Psoas muscle (tissue), 8 donors: ENCODE results near the gene GRIP2. TPM values are rescaled to one million over a fixed set of nuclear protein-coding genes. Genes with fewer than 3 reads are reported as not detected.

ENCODE experiments used
- ATAC-seq, 4 donors: fragments of 200-7000 bp; cut with Tn5 transposase; one replicate each; pipeline ENCODE4 v1.9.1; 2020; ENCODE audit warnings: moderate library complexity in 3 of 4, mild to moderate bottlenecking in 2 of 4
- DNase-seq, 2 donors: peaks; one replicate each; pipeline ENCODE4 v3.0.0-alpha.2; 2020
- H3K27ac ChIP-seq: fragments of 200-600 bp; one replicate; pipeline ENCODE4 v1.8.0; 2022
- H3K27me3 ChIP-seq, 3 donors: fragments of 200-600 bp in 1 of 3; one replicate each; pipeline versions ENCODE4 v1.6.1 to v1.8.0; 2013 to 2022; ENCODE audit warnings: low read length in 2 of 3, mild to moderate bottlenecking in 2 of 3, moderate library complexity in 1 of 3; ENCODE audit not compliant: insufficient read depth in 3 of 3
- H3K36me3 ChIP-seq, 2 donors: fragments of 200-600 bp in 1 of 2; one replicate each; pipeline versions ENCODE4 v1.6.1 to v1.8.0; 2013 to 2022; ENCODE audit warnings: low read depth in 1 of 2, mild to moderate bottlenecking in 1 of 2, moderate library complexity in 1 of 2; ENCODE audit not compliant: insufficient read depth in 1 of 2
- H3K4me1 ChIP-seq: fragments of 200-600 bp; one replicate; pipeline ENCODE4 v1.8.0; 2022
- H3K4me3 ChIP-seq: fragments of 200-600 bp; one replicate; pipeline ENCODE4 v1.8.0; 2022; ENCODE audit warnings: mild to moderate bottlenecking
- H3K9me3 ChIP-seq: fragments of 200-600 bp; one replicate; pipeline ENCODE4 v1.8.0; 2022
- CTCF ChIP-seq: fragments of 200-600 bp; IDR thresholded peaks from one replicate; pipeline ENCODE4 v1.8.0; 2022; ENCODE audit warnings: antibody characterized with exemption
- WGBS, 3 donors: extraction: QIAGEN DNeasy Blood & Tissue Kit; methylation state at CpG; one replicate each; pipeline versions ENCODE4 v1.1.6 to v1.1.7; 2013; 5-methylcytosine and 5-hydroxymethylcytosine counted together
- intact Hi-C, 2 donors: fragments of 100-400 bp; cut with DNase I; formaldehyde crosslinking; loops; one replicate each; pipeline versions ENCODE4 v1.11.0 to v1.14.2; 2022
- polyA plus RNA-seq, 3 donors: library from polyadenylated mRNA; stranded (reverse); fragments of 200-250 nt; gene quantifications; one replicate each; pipeline ENCODE4 v1.2.3, GENCODE V29; 2013
- total RNA-seq, 4 donors: library from RNA; stranded (reverse); fragmentation: NEBNext Ultra II Directional in 2 of 4; extraction: Animal tissue kit (Norgen Biotek cat#: 25700) in 2 of 4; gene quantifications; one replicate each; pipeline versions ENCODE4 v1.2.1 to v1.2.4, GENCODE V29; 2021 to 2023
- donor health status: healthy with polysubstance abuse.
- donor health status: DM: no; HTN: no; CAD: no; lungs with moderate emphysema.
- donor health status: Bipolar disorder and iron deficiency.
- donor health status: healthy.
- donor health status: DM: yes; HTN: yes; CAD: no.
- donor health status: DM: no; HTN: no; CAD: no.
- donor health status: DM: no; HTN: no; CAD: no.
- donor health status: DM: yes; HTN: yes; CAD: no.

The GRIP2 gene
- total and polyA plus RNA-seq, 7 donors: 2.2 to 37.4 (median 24.9) TPM

GRCh38 chr3:14448756-14449727 is 91.1 kb downstream of the GRIP2 start:
- TF ChIP-seq CTCF: no peak
- 81 to 88% (median 83%) methylated on average over 15 of the region's 15 CpGs for WGBS, 3 donors
- Histone ChIP-seq H3K27ac (no peak overlapping the region), H3K27me3 (no peaks in the 10 kb centered on the region), H3K9me3 (no peaks in the 10 kb centered on the region), H3K4me3 (no peak overlapping the region), H3K4me1 (peaks cover 26% of the 10 kb centered on the region), H3K36me3 (peaks cover 9 to 76% of the 10 kb centered on the region in 2 donors)
- DNase-seq (no peak), ATAC-seq (no peak)
- intact Hi-C loops: no loop called here

- H3K27ac ChIP-seq: no peak overlapping the region
- H3K4me3 ChIP-seq: no peak overlapping the region
- no peak for TF ChIP-seq CTCF
- H3K4me1 ChIP-seq: peaks cover 16% of the 10 kb centered on the region
- H3K9me3 ChIP-seq: no peaks in the 10 kb centered on the region
- WGBS, 3 donors: 88 to 100% (median 98%) methylated on average over 4 of the region's 4 CpGs
- ATAC-seq (no peak), DNase-seq (no peak)
- H3K36me3 ChIP-seq: peaks cover 9 to 86% of the 10 kb centered on the region in 2 donors
- no peaks in the 10 kb centered on the region for H3K27me3 ChIP-seq
- intact Hi-C loops: no loop called here
Observed at GRCh38 chr3:14448063-14448462, 92.1 kb downstream of the GRIP2 start.

DNA sequence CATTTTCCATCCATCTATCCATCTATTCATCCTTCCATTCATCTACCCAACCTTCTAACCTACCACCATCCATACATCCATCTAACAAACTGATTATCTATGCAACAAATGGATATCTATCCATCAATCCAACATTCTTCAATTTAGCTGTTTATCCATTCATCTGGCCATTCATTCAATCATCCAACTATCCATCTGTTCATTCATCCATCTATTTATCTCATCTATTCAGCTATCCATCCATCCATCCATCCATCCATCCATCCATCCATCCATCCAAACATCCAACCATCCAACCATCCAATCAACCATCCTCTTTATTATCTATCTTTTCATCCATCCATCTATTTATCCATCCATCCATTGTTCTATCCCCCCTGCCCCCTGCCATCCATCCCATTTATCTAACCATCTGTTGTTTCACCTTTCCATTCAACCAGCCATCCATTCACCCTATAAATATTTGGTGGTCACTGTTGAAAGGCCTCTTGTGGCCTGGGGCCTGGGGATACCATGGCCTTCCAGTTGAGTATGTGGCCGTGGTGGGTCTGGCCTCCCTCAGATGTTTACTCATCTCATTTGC is 93.1 kb downstream of the GRIP2 start:
- Histone ChIP-seq H3K27me3 (no peaks in the 10 kb centered on the region), H3K4me3 (no peak overlapping the region), H3K9me3 (no peaks in the 10 kb centered on the region), H3K36me3 (peaks cover 9 to 81% of the 10 kb centered on the region in 2 donors), H3K4me1 (peaks cover 6% of the 10 kb centered on the region), H3K27ac (no peak overlapping the region)
- DNase-seq (no peak), ATAC-seq (no peak)
- intact Hi-C loops: no loop called here
- WGBS, 3 donors: 90 to 95% (median 94%) methylated on average over 1 of the region's 1 CpG
- TF ChIP-seq CTCF: no peak

DNA sequence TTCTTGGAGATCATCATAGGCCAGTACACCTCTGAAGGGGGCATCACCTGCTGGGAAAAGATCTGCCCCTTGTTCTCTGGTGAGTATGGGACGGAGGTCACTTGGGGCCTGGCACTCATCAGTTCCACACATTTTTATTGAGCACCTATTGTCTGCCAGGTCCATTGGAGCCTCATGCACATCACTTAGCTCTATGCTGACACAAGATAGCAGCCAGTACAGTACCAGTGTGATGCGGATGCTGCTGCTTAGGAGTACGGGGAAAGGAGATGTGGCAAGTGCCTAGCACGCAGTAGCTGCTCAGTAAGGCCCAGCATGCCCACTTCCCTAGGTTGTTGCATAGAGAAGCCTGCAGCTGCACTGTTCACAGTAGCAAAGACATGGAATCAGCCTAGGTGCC is 94.4 kb downstream of the GRIP2 start:
- TF ChIP-seq CTCF: no peak
- intact Hi-C loops: no loop called here
- DNase-seq (no peak), ATAC-seq (no peak)
- Histone ChIP-seq H3K36me3 (peaks cover 9 to 68% of the 10 kb centered on the region in 2 donors), H3K27ac (no peak overlapping the region), H3K4me3 (no peak overlapping the region), H3K4me1 (peaks cover 13% of the 10 kb centered on the region), H3K27me3 (no peaks in the 10 kb centered on the region), H3K9me3 (no peaks in the 10 kb centered on the region)
- WGBS, 3 donors: 97 to 100% (median 98%) methylated on average over 4 of the region's 4 CpGs
